Astrocyte (in vitro differentiated cells and primary cell): Measurements from ENCODE around the gene MIP. TPM values are rescaled to one million over a fixed set of nuclear protein-coding genes. Genes with fewer than 3 reads are reported as not detected.

ENCODE experiments used
- DNase-seq: peaks from one replicate; pipeline ENCODE4 v3.0.0-alpha.2; 2010; ENCODE audit warnings: low read depth
- FAIRE-seq: peaks from 2 replicates; lab custom pipeline; 2011; peaks lifted over from hg19 to GRCh38; lab: Jason Lieb, UNC
- H2AFZ ChIP-seq: 2 replicates; pipeline ENCODE4 v1.6.0; 2012; ENCODE audit warnings: low read depth, low read length, inconsistent platforms
- H3K27ac ChIP-seq: 2 replicates; pipeline ENCODE4 v1.5.1; 2011; ENCODE audit warnings: low read depth, low read length, inconsistent platforms
- H3K27me3 ChIP-seq: 2 replicates; pipeline ENCODE4 v1.6.0; 2011; ENCODE audit warnings: low read length, inconsistent platforms; ENCODE audit not compliant: insufficient read depth
- H3K36me3 ChIP-seq: 2 replicates; pipeline ENCODE4 v1.5.1; 2011; ENCODE audit warnings: low read length, inconsistent platforms; ENCODE audit not compliant: insufficient read depth
- H3K4me1 ChIP-seq: 2 replicates; pipeline ENCODE4 v1.5.1; 2011; ENCODE audit warnings: low read length, inconsistent platforms; ENCODE audit not compliant: insufficient read depth
- H3K4me2 ChIP-seq: 2 replicates; pipeline ENCODE4 v1.6.0; 2012; ENCODE audit warnings: low read length, inconsistent platforms
- H3K4me3 ChIP-seq: 2 replicates; pipeline ENCODE4 v1.5.1; 2011; ENCODE audit warnings: low read depth, mild to moderate bottlenecking, low read length, inconsistent platforms; ENCODE audit not compliant: insufficient read depth
- H3K79me2 ChIP-seq: 2 replicates; pipeline ENCODE4 v1.6.0; 2012; ENCODE audit warnings: mild to moderate bottlenecking, low read length, inconsistent platforms; ENCODE audit not compliant: insufficient read depth
- H3K9ac ChIP-seq: 2 replicates; pipeline ENCODE4 v1.6.0; 2012; ENCODE audit warnings: mild to moderate bottlenecking, low read length, inconsistent platforms
- H3K9me3 ChIP-seq: 2 replicates; pipeline ENCODE4 v1.5.1; 2012; ENCODE audit warnings: low read depth, mild to moderate bottlenecking, low read length, inconsistent platforms; ENCODE audit not compliant: insufficient read depth
- H4K20me1 ChIP-seq: 2 replicates; pipeline ENCODE4 v1.6.0; 2012; ENCODE audit warnings: low read length, inconsistent platforms; ENCODE audit not compliant: insufficient read depth
- H3K27ac Mint-ChIP-seq: one replicate; pipeline ENCODE4 v1.8.0; 2021; ENCODE audit warnings: mild to moderate bottlenecking, mixed read lengths; ENCODE audit not compliant: unreplicated experiment
- H3K27me3 Mint-ChIP-seq: one replicate; pipeline ENCODE4 v1.8.0; 2021; ENCODE audit warnings: low read depth, mixed read lengths; ENCODE audit not compliant: unreplicated experiment
- H3K36me3 Mint-ChIP-seq: one replicate; pipeline ENCODE4 v1.8.0; 2021; ENCODE audit warnings: low read depth, mixed read lengths; ENCODE audit not compliant: unreplicated experiment
- H3K4me1 Mint-ChIP-seq: one replicate; pipeline ENCODE4 v1.8.0; 2021; ENCODE audit warnings: low read depth, mixed read lengths; ENCODE audit not compliant: unreplicated experiment
- H3K4me3 Mint-ChIP-seq: one replicate; pipeline ENCODE4 v1.8.0; 2021; ENCODE audit warnings: mild to moderate bottlenecking, moderate library complexity, mixed read lengths; ENCODE audit not compliant: unreplicated experiment
- H3K9me3 Mint-ChIP-seq: one replicate; pipeline ENCODE4 v1.8.0; 2021; ENCODE audit warnings: mild to moderate bottlenecking, mixed read lengths; ENCODE audit not compliant: unreplicated experiment
- EZH2 ChIP-seq: IDR thresholded peaks from 2 replicates; pipeline ENCODE4 v1.6.1; 2012; ENCODE audit warnings: mild to moderate bottlenecking, low read length, inconsistent platforms; ENCODE audit not compliant: insufficient read depth
- total RNA-seq: library from RNA; stranded (reverse); gene quantifications from 2 replicates; pipeline ENCODE4 v1.2.1, GENCODE V29; 2021
- TF ChIP-seq, protein P1 (sequence below): IDR thresholded peaks from 2 replicates; pipeline ENCODE4 v1.5.1; 2011; ENCODE audit warnings: low read depth, mild to moderate bottlenecking, inconsistent platforms, low read length, moderate library complexity; ENCODE audit not compliant: insufficient read depth

The MIP gene
- total RNA-seq, 1 donor from 2014 or later, result not detected

DNA sequence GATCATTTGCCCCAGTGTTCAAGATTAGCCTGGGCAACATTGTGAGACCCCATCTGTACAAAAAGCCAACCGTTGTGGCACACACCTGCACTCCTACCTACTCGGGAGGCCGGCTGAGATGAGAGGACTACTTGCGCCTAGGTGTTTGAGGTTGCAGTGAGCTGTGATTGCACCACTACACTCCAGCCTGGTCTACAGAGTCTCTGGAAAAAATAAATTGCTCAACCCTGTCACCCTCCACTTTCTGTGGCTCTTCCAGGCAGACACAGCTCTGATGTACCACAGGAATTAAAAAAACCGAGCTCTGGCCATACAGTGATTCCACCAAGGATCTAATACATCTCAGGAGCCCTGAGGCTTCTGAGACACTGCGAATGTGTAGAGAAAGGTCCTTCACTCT is 19.6 kb downstream of the MIP start:
- Histone ChIP-seq H3K79me2 (peaks cover 35% of the 10 kb centered on the region), H3K4me1 (no peaks in the 10 kb centered on the region), H4K20me1 (no peaks in the 10 kb centered on the region), H3K9me3 (no peaks in the 10 kb centered on the region), H3K4me3 (no peak overlapping the region), H3K36me3 (peaks cover 6% of the 10 kb centered on the region), H2AFZ (no peak overlapping the region), H3K9ac (no peak overlapping the region), H3K4me2 (no peak overlapping the region), H3K27ac (no peak overlapping the region), H3K27me3 (no peaks in the 10 kb centered on the region)
- H3K27me3 Mint-ChIP-seq, result no peaks in the 10 kb centered on the region
- no peak overlapping the region for H3K27ac Mint-ChIP-seq
- peaks cover 2% of the 10 kb centered on the region for H3K36me3 Mint-ChIP-seq
- H3K9me3 Mint-ChIP-seq, result no peaks in the 10 kb centered on the region
- H3K4me3 Mint-ChIP-seq, result no peak overlapping the region
- no peak for FAIRE-seq
- TF ChIP-seq, protein P1, sequence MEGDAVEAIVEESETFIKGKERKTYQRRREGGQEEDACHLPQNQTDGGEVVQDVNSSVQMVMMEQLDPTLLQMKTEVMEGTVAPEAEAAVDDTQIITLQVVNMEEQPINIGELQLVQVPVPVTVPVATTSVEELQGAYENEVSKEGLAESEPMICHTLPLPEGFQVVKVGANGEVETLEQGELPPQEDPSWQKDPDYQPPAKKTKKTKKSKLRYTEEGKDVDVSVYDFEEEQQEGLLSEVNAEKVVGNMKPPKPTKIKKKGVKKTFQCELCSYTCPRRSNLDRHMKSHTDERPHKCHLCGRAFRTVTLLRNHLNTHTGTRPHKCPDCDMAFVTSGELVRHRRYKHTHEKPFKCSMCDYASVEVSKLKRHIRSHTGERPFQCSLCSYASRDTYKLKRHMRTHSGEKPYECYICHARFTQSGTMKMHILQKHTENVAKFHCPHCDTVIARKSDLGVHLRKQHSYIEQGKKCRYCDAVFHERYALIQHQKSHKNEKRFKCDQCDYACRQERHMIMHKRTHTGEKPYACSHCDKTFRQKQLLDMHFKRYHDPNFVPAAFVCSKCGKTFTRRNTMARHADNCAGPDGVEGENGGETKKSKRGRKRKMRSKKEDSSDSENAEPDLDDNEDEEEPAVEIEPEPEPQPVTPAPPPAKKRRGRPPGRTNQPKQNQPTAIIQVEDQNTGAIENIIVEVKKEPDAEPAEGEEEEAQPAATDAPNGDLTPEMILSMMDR, result no peak
- no peak for TF ChIP-seq EZH2
- H3K4me1 Mint-ChIP-seq, result no peaks in the 10 kb centered on the region
- no peak for DNase-seq

DNA sequence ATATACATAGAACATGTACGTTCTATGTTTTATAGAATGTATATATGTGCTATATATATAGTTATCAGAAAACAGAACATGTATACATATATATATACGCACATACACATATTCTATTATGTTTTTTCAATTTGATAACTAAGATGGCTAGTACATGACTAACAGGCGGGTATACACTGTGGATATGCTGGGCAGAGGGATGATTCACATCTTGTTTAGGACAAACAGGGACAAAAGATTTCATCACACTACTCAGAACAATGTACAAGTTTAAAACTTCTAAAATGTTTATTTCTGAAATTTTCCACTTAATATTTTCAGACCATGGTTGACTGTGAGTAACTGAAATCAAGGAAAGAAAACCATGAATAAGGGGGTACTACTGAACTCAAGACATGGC is 22.6 kb downstream of the MIP start:
- Mint-ChIP-seq H3K27me3 (no peaks in the 10 kb centered on the region), H3K4me1 (no peaks in the 10 kb centered on the region), H3K4me3 (no peak overlapping the region), H3K27ac (no peak overlapping the region), H3K9me3 (no peaks in the 10 kb centered on the region), H3K36me3 (peaks cover 7% of the 10 kb centered on the region)
- H3K27ac ChIP-seq, result no peak overlapping the region
- FAIRE-seq (no peak), DNase-seq (no peak)
- H3K4me2 ChIP-seq, result no peak overlapping the region
- no peak for TF ChIP-seq EZH2
- TF ChIP-seq, protein P1, result no peak
- peaks cover 12% of the 10 kb centered on the region for H3K79me2 ChIP-seq
- no peak overlapping the region for H2AFZ ChIP-seq
- H3K9ac ChIP-seq, result no peak overlapping the region
- peaks cover 8% of the 10 kb centered on the region for H3K36me3 ChIP-seq
- no peaks in the 10 kb centered on the region for H3K27me3 ChIP-seq
- H4K20me1 ChIP-seq, result no peaks in the 10 kb centered on the region
- no peaks in the 10 kb centered on the region for H3K9me3 ChIP-seq
- H3K4me3 ChIP-seq, result no peak overlapping the region
- no peaks in the 10 kb centered on the region for H3K4me1 ChIP-seq

DNA sequence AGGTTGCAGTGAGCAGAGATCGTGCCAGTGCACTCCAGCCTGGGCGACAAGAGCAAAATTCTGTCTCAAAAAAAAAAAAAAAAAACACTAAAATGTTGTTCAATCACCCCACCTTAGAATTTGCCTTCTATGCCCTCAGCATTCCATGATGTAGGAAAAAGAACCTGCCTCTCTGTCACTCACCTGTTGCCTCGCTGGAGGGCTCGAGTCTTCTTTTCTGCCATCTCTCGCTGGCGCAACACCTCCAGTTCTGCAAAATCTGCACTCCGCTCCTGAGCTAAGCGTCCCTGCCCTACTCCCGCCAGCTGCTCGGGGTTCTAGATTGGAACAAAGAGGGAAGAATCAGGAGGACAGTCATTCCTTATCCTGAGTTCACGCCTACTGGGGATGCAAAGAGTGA is 23.2 kb downstream of the MIP start:
- Histone ChIP-seq H3K27ac (no peak overlapping the region), H4K20me1 (no peaks in the 10 kb centered on the region), H3K9ac (no peak overlapping the region), H3K79me2 (peaks cover 6% of the 10 kb centered on the region), H3K27me3 (no peaks in the 10 kb centered on the region), H3K9me3 (no peaks in the 10 kb centered on the region), H3K4me3 (no peak overlapping the region), H2AFZ (no peak overlapping the region), H3K36me3 (peaks cover 8% of the 10 kb centered on the region), H3K4me2 (no peak overlapping the region), H3K4me1 (no peaks in the 10 kb centered on the region)
- H3K27me3 Mint-ChIP-seq, result no peaks in the 10 kb centered on the region
- H3K9me3 Mint-ChIP-seq, result no peaks in the 10 kb centered on the region
- no peak overlapping the region for H3K27ac Mint-ChIP-seq
- no peaks in the 10 kb centered on the region for H3K4me1 Mint-ChIP-seq
- peaks cover 7% of the 10 kb centered on the region for H3K36me3 Mint-ChIP-seq
- no peak overlapping the region for H3K4me3 Mint-ChIP-seq
- DNase-seq (no peak), FAIRE-seq (no peak)
- TF ChIP-seq, protein P1, result no peak
- no peak for TF ChIP-seq EZH2
